BE2C (cell line): ENCODE results near the gene LPIN3.

ENCODE experiments used
- DNase-seq: peaks from one replicate; pipeline ENCODE4 v3.0.0-alpha.2; 2020
- H3K27me3 ChIP-seq: fragments of 250-450 bp; sonication (Bioruptor Pico); 2 replicates; pipeline ENCODE4 v1.5.1; 2020; ENCODE audit warnings: mild to moderate bottlenecking
- H3K36me3 ChIP-seq: fragments of 250-450 bp; sonication (Bioruptor Pico); 2 replicates; pipeline ENCODE4 v1.5.1; 2020; ENCODE audit warnings: mild to moderate bottlenecking
- H3K4me1 ChIP-seq: fragments of 250-450 bp; sonication (Bioruptor Pico); 2 replicates; pipeline ENCODE4 v1.5.1; 2020
- H3K4me3 ChIP-seq: 2 replicates; pipeline ENCODE4 v1.5.1; 2011; ENCODE audit warnings: low read depth, low read length
- H3K9me3 ChIP-seq: fragments of 250-450 bp; sonication (Bioruptor Pico); 2 replicates; pipeline ENCODE4 v1.5.1; 2020
- TF ChIP-seq, protein P1 (sequence below): IDR thresholded peaks from 2 replicates; pipeline ENCODE4 v1.5.1; 2012; ENCODE audit warnings: mild to moderate bottlenecking, low read depth, low read length

The LPIN3 gene

DNA sequence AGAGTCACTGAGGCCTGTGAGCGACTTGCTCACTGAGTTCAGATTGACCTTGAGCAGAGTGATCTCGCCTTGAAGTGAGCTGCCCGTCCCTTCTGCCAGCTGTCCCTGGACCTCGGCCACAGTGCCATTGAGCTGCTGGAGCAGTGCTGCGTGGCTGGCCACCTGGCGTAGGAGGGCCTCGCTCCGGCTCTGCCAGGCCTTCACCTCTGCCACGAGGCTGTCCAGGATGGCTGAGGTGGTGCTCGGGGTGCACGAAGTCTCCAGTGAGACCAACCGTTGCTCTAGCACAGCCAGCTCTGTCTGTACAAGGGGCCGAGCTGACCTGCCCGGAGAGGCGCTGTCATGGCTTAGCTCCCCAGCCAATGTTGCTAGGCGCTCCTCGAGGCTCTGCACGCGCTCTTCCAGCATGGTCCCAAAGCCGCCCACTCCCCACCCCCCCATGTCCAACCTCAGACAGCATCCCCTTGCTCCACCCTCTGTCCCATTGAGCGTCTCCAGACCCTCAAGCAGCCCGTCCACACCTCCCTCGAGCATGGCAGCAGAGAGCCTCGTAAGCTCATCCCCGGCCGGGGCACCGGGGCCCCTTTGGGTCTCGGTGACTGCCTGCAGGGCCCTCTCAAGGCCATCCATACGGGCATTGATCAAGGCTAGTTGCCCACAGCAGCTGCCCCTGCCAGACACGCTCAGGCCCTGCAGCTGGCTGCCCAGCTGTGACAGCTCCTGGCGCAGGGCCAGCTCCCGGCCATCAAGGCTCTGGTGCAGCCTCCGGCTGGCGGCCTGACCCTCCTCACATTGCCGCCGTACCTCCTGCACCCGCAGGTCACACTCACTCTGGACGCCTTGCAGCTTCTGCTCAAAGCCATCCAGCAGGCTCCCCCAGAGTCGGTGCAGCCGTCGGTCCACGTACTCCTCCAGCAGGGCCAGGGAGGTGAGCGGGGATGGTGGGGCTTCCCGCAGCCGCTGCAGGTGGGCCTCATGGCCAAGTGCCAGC, 21.4 kb downstream of the LPIN3 start:
- Histone ChIP-seq H3K4me3 (no peak overlapping the region), H3K36me3 (no peaks in the 10 kb centered on the region), H3K9me3 (no peaks in the 10 kb centered on the region), H3K27me3 (peaks cover 21% of the 10 kb centered on the region), H3K4me1 (peaks cover 9% of the 10 kb centered on the region; the same call in 1 of the 2 replicates)
- TF ChIP-seq, protein P1, sequence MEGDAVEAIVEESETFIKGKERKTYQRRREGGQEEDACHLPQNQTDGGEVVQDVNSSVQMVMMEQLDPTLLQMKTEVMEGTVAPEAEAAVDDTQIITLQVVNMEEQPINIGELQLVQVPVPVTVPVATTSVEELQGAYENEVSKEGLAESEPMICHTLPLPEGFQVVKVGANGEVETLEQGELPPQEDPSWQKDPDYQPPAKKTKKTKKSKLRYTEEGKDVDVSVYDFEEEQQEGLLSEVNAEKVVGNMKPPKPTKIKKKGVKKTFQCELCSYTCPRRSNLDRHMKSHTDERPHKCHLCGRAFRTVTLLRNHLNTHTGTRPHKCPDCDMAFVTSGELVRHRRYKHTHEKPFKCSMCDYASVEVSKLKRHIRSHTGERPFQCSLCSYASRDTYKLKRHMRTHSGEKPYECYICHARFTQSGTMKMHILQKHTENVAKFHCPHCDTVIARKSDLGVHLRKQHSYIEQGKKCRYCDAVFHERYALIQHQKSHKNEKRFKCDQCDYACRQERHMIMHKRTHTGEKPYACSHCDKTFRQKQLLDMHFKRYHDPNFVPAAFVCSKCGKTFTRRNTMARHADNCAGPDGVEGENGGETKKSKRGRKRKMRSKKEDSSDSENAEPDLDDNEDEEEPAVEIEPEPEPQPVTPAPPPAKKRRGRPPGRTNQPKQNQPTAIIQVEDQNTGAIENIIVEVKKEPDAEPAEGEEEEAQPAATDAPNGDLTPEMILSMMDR = no peak
- DNase-seq = peak; percentile 89

DNA sequence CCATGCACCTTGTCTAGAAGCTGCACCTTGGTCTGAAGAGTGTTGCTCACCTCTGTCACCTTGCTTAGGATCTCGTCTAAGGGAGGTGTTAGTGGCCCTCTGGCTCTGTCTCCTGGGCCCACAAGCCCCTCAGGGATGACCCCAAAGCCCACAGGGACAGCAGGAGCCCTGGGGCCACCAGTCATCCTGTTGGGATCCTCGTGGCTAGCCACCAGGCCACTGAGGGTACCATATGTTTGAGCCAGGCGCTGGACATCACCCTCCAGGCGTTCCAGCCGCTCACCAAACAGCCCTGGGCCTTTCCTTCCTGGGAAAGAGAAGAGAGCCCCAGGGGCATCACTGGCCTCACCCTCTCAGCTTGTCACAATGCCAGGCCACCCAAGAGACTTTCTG, 22.1 kb downstream of the LPIN3 start:
- Histone ChIP-seq H3K4me1 (peaks cover 9% of the 10 kb centered on the region; the same call in 1 of the 2 replicates), H3K36me3 (no peaks in the 10 kb centered on the region), H3K27me3 (peaks cover 26% of the 10 kb centered on the region), H3K9me3 (no peaks in the 10 kb centered on the region), H3K4me3 (no peak overlapping the region)
- DNase-seq = no peak
- TF ChIP-seq, protein P1 = no peak

DNA sequence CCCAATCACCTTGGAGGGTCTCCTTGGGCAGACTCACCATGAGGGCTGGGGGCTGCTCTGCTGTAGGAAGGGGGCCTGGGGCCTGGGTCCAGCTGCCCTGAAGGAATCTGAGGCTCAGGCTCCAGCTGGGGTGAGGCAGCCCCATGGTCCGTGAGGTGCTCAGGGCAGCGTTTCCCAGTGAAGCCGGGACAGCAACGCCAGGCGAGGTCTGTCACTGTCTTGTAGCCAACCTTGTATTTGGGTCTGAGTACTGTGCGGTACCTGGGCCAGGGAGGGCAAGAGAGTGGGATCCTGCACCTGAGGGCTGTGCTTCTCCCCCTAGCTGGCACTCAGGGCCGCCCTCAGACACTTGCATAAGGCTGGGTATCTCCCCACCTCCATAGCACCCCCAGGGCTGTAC, 23.0 kb downstream of the LPIN3 start:
- H3K4me3 ChIP-seq = no peak overlapping the region
- H3K9me3 ChIP-seq = no peaks in the 10 kb centered on the region
- peaks cover 26% of the 10 kb centered on the region for H3K27me3 ChIP-seq
- TF ChIP-seq, protein P1 = no peak
- H3K4me1 ChIP-seq = peaks cover 9% of the 10 kb centered on the region; the same call in 1 of the 2 replicates
- no peak for DNase-seq
- no peaks in the 10 kb centered on the region for H3K36me3 ChIP-seq

DNA sequence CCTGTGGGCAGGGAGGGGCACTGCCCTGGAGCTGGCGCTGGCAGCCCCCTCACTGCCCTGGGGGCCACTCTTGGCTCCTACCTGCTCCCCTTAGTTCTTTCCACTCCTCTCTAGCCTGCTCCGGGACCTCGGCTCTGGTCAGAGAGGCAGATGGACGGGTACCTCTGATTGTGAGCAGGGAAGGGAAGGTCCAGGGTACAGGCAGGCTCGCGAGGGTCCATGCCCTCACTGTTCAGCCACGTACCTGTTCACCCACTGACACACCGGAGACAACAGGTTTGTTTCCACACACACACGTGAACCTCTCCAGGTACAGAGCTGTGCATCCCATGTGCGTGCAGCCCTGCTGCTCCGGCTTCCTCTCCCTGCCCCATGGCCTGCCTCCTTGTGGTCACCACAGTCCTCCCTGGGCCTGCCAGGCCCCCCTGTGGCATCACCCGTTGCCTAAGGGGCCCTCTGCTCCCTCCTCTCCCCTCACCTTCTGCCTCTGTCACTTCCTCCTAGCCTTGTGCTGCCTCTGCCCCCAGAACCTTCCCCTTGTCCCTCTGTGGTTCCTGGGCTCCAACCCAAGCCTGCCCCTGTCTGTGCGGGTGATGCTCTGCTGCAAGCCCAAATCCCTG, 23.7 kb downstream of the LPIN3 start:
- no peak for DNase-seq
- no peaks in the 10 kb centered on the region for H3K36me3 ChIP-seq
- H3K4me3 ChIP-seq = no peak overlapping the region
- no peaks in the 10 kb centered on the region for H3K9me3 ChIP-seq
- H3K27me3 ChIP-seq = peaks cover 26% of the 10 kb centered on the region
- H3K4me1 ChIP-seq = peaks cover 9% of the 10 kb centered on the region; the same call in 1 of the 2 replicates
- TF ChIP-seq, protein P1 = no peak

- Histone ChIP-seq H3K9me3 (no peaks in the 10 kb centered on the region), H3K4me3 (no peak overlapping the region), H3K4me1 (peaks cover 9% of the 10 kb centered on the region; the same call in 1 of the 2 replicates), H3K36me3 (no peaks in the 10 kb centered on the region), H3K27me3 (peaks cover 26% of the 10 kb centered on the region)
- TF ChIP-seq, protein P1 = no peak
- DNase-seq = no peak
Observed at GRCh38 chr20:41364967-41365765, 24.5 kb downstream of the LPIN3 start.
